ENCODE measurements around the gene ARR3.
A peak's percentile ranks its signal among the peaks of the same experiment; 100 is the strongest.
"Not testable (repeated sequence)": the region's sequence is repeated elsewhere in the genome, so short reads cannot be mapped to it uniquely, and the experiment has no call there.

Gene ARR3

GRCh38 chrX:70281951-70282350 is 13.8 kb downstream of the ARR3 start, which contains the start of gene RAB41:
Gene RAB41 (plus strand): TSS chrX:70282172. CDS start chrX:70282218, 46 bp downstream.
- no peak for DNase-seq

GRCh38 chrX:70289168-70289792 is 21.1 kb downstream of the ARR3 start:
- DNase-seq: no peak

GRCh38 chrX:70289793-70290770 is 21.9 kb downstream of the ARR3 start, which contains the start of the genes KIF4A and PDZD11:
Gene KIF4A (plus strand): TSS chrX:70290104. CDS start chrX:70290459, 355 bp downstream.
Gene PDZD11 (minus strand): TSS chrX:70289927. CDS start chrX:70289341, 586 bp downstream.
- DNase-seq: peak; percentile 43 to 91 (median 67)

GRCh38 chrX:70292788-70293187 is 24.7 kb downstream of the ARR3 start:
- no peak for DNase-seq

GRCh38 chrX:70293621-70294020 is 25.5 kb downstream of the ARR3 start:
- no peak for DNase-seq

GRCh38 chrX:70301716-70302115 is 33.6 kb downstream of the ARR3 start:
- DNase-seq: no peak

GRCh38 chrX:70313503-70313902 is 45.4 kb downstream of the ARR3 start:
- no peak for DNase-seq

- DNase-seq: no peak
These were observed 54.6 kb downstream of the ARR3 start for GRCh38 chrX:70322784-70323183.

- not testable (repeated sequence) for DNase-seq
These were observed 55.5 kb downstream of the ARR3 start for GRCh38 chrX:70323628-70324027.

- DNase-seq: no peak
These were observed 56.2 kb downstream of the ARR3 start for GRCh38 chrX:70324326-70324725.

GRCh38 chrX:70331161-70331560 is 63.0 kb downstream of the ARR3 start:
- DNase-seq: no peak

All from T-helper 2 cell (primary cell).